PC-3 (cell line): ENCODE data around the gene G3BP2.

Experiments
- EZH2 ChIP-seq: fragments of 300-600 bp; sonication (generic); IDR thresholded peaks from one replicate; pipeline ENCODE4 v1.6.1; 2017; ENCODE audit warnings: antibody characterized with exemption, mild to moderate bottlenecking, low read length; ENCODE audit not compliant: unreplicated experiment
- TF ChIP-seq, protein P1 (sequence below): fragments of 300-600 bp; sonication (generic); conservative IDR thresholded peaks from 2 replicates; pipeline ENCODE4 v1.5.1; 2017; ENCODE audit warnings: antibody characterized with exemption, low read depth, mild to moderate bottlenecking, low read length

DNA sequence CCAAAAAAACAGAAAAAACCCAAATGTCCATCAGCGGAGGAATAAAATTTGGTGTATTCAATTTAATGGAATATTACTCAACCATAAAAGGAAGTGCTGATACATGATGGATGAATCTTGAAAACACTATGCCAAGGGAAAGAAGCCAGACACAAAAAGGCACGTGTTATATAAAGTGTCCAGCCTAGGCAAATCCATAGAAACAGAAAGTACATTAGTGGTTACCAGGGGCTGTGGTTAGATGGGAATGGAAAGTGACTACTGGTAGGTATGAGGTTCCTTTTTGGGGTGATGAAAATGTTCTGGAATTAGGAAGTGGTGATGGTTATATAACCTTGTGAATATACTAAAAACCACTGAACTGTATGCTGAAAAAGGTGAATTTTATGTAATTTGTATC lies 39.4 kb downstream of the G3BP2 start:
- TF ChIP-seq, protein P1, sequence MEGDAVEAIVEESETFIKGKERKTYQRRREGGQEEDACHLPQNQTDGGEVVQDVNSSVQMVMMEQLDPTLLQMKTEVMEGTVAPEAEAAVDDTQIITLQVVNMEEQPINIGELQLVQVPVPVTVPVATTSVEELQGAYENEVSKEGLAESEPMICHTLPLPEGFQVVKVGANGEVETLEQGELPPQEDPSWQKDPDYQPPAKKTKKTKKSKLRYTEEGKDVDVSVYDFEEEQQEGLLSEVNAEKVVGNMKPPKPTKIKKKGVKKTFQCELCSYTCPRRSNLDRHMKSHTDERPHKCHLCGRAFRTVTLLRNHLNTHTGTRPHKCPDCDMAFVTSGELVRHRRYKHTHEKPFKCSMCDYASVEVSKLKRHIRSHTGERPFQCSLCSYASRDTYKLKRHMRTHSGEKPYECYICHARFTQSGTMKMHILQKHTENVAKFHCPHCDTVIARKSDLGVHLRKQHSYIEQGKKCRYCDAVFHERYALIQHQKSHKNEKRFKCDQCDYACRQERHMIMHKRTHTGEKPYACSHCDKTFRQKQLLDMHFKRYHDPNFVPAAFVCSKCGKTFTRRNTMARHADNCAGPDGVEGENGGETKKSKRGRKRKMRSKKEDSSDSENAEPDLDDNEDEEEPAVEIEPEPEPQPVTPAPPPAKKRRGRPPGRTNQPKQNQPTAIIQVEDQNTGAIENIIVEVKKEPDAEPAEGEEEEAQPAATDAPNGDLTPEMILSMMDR, result no peak
- TF ChIP-seq EZH2, result no peak
